GM21526 (cell line): ENCODE data around the gene CLEC10A.
"Not testable (repeated sequence)": the region's sequence is repeated elsewhere in the genome, so short reads cannot be mapped to it uniquely, and the experiment has no call there.

Experiments
- ATAC-seq: cut with Tn5 transposase; IDR thresholded peaks from one replicate; pipeline ENCODE4 v1.9.1; 2021; ENCODE audit warnings: moderate library complexity; ENCODE audit not compliant: unreplicated experiment, low FRiP score

The CLEC10A gene

DNA sequence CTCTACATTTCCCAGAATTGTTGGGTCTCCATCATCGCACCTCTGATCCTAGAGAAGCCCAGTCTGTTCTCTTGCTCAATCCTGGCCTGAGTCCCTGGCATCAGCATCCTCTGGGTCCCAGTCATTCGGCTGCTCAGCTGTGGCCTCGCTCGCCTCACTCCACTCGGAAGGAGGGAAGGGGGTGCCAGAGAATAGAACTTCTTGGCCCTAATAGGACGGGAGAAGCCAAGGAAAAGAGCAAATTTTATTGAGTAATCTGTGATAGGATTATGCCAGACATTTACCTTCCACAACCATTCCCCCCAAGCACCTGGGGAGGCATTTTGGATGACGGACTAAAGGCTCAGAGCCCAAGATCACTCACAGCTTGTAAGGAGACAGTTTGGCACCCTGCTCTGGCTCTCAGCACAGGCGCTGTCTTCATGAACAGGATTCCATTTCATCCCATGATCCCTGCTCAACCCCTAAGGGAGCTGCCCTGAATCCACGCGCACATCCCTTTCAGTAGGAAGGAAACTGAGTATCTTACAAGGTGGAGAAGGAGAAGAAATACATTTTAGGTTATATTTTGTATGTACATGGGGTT lies 498 bp upstream of the CLEC10A start:
- no peak for ATAC-seq

DNA sequence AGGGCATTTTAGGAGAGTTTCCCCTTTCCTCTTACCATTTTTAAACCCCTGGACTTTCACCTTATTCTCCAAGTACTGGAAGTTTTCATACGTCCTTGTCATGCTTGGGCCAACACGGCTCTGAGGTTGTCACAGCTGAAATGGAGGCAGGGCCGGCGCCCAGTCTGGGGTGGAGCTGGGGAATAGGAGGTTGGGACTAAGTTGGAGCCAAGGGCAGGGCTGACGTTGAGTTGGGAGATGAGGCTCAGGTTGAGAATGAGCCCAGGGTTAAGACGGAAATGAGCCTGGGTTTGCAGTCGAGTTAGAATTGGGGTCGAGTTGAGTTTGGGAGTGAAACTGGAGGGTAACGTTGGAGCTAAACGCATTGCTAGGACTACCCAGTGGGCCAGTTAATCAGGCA lies 1.3 kb downstream of the CLEC10A start:
- ATAC-seq: no peak

DNA sequence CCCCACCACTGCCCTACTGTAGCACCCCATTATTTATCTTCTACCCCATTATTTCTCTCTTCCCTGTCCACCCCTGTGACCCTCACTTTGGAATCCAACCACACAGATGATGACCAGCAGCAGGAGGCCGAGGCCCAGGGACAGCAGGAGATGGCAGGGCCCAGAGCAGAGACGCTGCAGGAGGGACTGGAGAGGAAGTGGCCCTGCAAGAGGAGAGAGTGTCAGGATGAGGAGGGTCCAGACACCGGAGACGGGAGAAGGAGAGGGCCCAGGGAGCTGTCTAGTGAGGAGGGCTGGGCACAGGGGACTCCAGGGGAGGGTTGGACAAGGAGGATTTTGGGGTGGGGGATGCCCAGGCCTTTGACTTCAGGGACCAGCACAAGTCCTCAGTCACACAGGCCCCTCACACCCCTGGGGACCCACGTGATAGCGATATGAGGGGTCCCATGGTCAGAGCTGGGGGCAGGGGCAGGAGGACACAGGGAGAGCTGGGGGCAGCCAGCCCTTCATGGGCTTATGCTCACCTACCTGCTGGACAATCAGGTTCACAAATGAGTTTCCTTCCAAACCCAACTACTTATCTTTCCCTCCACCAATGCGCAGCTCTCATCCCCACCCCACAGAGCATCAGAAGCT lies 2.0 kb downstream of the CLEC10A start:
- no peak for ATAC-seq

DNA sequence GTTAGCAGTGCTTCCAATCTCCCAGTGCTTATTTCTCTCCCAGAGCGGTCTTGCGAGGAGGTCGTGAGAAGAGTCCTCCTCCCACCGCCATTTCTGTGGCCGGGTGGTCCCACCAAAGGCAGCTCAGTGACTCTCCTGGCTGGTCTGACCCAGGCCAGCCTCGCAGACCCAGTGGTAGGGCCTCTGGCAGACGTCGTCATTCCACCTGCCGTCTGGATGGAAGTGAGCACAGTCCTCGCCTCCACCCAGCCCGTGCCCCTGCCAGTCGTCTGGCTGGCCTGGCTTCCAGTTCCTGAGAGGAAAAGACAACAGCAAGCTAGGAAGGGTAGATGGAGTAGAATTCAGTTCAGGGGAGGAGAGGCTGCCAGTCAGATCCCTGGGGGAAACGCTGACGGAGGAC lies 5.1 kb downstream of the CLEC10A start:
- ATAC-seq: no peak

DNA sequence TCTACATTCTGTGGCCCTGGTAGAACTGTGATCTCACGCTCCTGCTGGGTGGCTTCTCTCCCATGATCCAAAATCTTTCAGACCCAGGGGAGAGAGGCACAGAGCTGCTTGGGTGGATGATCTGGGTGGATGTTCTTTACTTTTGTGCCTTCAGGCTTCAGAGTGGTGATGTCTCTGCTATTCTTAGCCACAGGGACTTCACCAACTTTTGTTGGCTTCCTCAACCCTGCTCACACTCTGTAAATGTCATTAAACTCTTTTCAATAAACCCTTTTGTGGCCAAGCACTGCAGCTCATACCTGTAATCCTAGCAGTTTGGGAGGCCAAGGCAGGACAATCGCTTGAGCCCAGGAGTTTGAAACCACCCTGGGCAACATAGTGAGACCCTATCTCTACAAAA lies 7.6 kb downstream of the CLEC10A start:
- ATAC-seq: no peak

DNA sequence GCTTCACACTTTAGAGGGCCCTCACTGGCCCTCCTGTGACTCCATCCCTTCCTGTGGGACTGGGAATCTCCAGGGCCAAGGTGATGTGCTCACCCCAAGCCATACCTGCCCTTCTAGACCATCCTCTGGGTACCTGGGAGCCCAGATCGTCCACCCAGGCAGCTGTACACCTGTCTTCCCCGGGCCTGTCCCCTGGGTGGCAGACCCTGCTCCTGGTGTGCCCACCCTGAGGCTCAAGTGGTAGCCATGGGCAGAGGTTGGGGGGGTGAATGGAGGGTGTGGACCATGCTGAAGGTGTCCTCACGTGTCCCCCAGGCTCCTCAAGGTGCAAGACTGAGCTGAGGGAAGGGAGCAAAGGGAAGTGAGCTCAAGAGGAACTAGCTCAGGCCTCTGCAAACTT lies 9.3 kb downstream of the CLEC10A start:
- ATAC-seq: no peak

DNA sequence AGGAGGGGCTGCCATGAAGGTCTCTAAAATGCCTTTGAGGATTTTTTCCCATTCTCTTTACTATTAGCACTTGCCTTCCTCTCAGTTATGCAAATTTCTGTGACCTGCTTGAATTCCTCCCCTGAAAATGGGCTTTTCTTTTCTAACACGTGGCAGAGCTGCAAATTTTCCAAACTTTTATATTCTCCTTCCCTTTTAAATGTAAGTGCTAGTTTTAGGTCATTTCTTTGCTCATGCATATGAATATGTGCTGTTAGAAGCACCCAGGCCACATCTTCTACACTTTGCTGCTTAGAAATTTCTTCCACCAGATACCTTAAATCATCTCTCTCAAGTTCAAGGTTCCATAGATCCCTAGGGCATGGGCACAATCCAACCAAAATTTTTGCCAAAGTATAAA lies 11.8 kb downstream of the CLEC10A start:
- ATAC-seq: no peak

DNA sequence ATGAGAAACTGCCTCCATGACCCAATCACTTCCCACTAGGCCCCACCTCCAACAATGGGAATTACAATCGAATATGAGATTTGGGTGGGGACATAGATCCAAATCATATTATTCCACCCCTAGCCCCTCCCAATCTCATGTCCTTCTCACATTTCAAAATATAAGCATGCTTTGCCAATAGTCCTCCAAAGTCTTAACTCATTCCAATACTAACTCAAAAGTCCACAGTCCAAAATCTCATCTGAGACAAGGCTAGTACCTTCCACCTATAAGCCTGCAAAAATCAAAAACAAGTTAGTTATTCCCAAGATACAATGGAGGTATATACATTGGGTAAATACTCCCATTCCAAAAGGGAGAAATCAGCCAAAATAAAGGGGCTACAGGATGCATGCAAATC lies 12.9 kb downstream of the CLEC10A start:
- ATAC-seq: no peak

DNA sequence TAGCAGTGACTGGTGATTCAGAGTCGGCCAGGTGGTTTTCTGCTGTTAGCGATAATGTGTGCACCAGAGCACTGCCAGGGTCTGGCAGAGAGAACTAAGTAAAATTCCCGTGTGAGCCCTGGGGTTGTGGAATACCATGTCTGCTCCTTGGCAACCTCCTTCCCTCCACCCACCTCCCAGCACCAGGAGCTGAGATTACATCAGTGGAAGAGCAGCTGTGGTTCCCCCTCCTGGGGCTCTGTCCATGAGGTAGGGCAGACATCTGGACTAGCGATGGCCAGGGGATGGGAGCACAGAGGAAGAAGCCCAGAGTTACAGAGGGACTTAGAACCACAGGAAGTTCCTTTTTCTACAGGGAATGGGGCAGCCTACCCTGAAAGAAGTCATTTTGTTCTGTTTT lies 15.8 kb downstream of the CLEC10A start:
- no peak for ATAC-seq

DNA sequence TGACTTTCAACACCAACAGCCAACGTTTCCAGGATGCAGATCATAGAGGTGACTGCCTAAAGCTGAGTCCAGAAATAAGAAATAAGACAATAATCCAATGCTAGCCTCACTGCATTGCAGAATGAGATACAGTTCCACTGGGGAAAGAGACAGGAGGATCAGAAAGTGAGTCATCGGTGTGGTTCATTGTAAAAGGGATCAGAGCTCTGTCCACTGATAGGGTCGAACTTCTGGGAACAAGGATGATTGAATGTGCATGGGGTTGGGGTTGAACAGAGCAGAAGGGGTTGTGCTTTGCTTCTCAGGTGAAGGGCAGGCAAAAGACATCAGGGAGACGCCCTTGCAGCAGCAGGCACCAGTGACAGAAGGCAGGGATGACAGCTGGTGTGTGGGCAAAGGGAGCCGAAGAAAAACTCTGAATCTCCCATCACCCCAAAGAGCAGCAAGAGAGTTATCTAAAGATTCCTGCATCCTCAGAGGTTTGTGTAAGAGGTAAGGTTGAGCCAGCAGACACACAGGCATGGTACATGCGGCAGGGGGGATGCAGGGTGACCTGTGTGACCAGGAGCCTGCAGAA lies 16.4 kb downstream of the CLEC10A start:
- no peak for ATAC-seq

DNA sequence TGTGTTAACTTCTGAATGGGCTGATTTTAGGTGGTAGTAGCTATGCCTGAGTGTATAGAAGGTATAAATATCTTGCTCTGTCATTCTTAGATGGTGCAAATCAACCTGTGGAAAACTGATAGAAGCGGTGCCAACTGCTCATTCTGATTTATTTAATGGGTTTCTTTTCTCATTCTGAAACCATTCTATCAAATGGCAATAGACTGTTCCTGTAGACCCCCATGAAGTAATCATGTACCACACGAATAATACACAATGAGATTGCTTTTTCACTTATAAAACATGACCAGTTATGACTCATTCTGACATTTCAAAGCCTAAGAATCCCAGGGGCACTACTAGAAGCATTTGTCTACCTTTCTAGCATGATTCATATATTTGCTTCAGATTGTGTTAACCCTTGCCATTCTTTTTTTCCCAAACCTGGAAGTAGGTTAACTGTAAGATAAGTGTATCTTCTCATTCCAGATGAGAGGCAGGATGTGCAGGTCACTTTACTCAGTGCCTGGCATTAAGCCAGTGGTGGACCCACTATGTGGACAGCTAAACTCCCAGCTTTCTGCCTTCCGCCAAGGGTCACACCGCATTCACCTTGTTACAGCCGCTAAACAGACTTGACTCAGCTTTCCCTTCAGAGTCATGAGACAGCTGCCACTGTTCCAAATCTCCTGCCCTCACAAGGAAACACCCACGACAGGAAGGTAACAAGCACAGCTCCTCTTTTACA lies 19.7 kb downstream of the CLEC10A start:
- no peak for ATAC-seq

DNA sequence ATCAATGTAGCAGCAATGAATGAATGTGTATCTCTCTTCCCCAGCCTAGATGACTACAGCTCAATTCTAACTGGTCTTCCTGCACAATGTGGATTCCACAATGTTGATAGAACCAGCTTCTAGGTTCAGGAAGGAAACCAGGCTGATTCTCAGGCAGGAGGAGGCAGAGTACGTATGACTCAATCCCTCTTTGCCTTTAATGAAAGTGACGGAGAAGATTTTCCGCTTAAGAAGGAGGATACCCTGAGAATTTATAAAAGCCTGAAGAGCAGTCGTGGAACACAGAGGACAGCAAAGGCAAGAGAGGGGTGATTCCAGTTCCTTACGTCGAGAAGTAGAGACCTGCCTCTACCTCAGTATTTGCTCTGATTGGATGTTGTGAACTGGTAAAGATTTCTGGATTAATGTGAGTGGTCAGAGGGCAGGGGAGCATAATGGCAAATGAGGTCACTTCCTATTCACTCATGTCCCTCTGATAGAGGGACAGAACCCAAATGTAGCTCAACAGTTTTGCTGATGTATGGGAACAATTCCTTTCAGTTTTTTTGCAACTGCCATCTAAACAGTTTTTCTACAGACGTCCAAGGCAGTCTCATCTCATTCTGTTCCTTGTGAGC lies 21.1 kb downstream of the CLEC10A start:
- no peak for ATAC-seq

DNA sequence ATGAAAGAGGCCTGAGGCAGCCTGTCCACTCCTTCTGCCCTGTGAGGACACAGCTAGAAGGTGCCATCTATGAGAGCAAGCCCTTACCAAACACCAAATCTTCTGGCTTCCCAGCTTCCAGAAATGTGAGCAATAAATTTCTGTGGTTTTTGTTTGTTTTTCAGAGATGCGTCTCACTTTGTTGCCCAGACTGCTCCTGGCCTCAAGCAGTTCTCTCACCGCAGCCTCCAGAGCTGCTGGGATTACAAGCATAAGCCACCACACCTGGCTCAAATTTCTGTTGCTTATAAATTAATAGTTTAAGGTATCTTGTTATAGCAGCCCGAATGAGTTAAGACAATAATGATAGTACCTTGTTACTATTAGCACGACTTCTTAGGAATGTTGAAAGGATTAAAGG lies 23.7 kb downstream of the CLEC10A start:
- no peak for ATAC-seq

DNA sequence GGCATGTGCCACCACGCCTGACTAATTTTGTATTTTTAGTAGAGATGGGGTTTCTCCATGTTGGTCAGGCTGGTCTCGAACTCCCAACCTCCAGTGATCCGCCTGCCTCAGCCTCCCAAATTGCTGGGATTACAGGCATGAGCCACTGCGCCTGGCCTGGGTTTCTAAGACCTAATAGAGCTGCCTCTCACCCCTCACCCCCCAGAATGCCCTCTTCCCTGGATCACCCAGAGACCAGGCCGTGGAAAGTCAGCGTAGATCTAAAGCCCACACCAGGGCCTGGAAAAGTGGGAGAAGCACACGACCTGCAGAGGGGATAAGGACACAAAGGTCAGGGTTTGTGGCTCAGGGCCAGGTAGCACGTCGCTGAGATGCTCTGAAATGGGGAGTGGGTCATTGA lies 29.5 kb downstream of the CLEC10A start:
- not testable (repeated sequence) for ATAC-seq

DNA sequence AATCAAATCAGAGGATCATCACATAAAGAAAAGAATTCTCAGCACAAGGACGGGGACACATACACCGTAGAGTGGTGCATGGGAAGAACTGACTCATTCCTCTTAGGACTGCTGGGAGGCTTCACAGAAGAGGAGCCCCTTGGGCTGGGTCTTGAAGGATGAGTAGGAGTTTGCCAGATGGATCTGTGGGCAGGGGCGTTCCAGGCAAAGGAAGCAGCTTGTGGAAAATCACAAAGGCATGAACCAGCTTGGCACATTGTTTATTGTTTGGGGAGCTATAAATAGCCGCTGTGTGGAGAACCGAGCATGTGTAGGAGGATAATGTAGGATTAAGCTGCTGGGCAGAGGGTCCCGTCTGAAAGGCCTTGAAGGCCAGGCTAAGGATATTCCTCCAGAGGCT lies 31.1 kb downstream of the CLEC10A start:
- no peak for ATAC-seq

DNA sequence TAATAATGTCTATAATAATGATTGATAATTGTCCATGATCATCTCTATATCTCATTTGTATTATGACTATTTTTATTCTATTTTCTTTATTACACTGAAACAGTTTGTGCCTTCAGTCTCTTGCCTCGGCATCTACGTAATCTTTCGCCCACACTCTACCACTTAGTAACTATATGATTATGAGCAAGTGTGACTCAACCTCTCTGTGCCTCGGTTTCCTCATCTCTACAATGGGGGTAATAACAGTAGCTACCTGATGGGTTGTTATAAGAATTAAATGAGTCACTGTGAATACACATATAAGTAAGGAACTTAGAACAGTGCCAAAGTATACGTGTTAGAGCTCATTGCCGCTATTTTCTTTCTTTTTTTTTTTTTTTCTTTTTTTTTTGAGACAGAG lies 32.5 kb downstream of the CLEC10A start:
- no peak for ATAC-seq

DNA sequence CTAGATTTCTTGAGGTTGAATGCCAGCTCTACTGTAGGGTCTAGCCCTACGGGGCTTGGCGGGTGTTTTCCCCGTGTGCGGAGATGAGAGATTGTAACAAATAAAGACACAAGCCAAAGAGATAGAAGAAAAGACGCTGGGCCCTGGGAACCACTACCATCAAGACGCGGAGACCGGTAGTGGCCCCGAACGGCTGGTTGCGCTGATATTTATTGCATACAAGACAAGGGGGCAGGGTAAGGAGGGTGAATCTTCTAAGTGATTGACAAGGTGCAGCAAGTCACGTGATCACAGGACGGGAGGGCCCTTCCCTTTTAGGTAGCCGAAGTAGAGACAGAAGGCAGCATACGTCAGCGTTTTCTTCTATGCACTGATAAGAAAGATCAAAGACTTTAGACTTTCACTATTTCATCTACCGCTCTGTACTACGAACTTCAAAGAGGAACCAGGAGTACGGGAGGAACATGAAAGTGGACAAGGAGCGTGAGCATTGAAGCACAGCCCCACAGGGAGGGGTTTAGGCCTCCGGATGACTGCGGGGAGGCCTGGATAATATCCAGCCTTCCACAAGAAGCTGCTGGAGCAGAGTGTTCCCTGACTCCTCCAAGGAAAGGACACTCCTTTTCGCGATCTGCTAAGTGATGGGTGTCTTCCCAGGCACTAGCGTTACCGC lies 33.2 kb downstream of the CLEC10A start:
- ATAC-seq: not testable (repeated sequence)

DNA sequence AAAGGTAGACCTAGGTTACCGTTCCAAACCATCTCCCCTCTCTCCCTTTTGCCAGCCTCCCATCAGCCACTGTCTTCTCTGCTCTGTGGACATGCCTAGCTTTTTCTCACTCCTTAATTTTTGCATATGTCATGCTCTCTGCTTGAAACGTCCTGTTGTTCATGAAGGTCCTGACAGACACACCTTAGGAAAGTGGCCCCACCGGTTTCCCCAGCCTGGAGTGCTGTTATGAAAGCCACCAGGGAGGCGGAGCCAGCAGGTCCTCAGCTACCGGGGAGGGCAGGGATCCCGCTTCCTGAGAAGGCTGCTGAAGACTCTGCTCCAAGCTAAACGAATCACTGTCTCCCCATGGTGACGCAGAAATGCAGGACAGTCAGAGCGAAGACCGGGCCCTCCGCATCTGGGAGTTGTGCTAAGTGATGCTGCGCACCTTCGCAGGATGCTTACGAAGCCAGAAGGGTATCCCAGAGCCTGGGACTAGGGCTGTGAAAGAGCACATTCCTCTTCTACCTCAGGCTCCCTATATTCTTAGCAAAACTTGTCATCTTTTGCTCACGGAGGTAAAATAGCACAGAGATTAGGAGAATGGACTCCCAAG lies 33.8 kb downstream of the CLEC10A start:
- ATAC-seq: no peak

DNA sequence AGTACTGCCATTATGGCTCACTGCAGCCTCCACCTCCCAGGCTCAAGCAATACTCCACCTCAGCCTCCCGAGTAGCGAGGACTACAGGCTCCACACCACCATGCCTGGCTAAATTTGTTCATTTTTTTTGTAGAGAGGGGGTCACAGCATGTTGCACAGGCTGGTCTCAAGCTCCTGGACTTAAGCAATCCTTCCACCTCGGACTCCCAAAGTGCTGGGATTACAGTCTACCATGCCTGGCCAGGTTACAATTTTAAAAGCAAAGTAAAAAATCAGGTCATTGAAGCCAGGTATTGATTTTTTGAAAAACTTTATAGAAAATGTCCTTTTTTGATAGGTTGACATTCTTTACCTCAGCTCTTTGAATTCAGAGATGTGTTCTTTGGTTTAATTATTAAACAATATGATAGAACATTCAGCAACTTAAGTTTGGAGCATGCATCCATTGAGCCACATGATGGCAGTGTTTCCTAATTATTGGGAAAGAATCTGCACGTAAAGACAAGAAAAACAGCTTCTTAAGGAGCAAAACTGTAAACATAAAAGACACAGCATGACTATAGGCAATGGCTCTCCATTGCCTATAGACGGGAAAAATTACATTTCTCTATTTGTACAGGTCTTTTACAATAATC lies 34.4 kb downstream of the CLEC10A start:
- ATAC-seq: no peak
